K562 treated with DMSO at 1 percent for 12 hours (cell line): ENCODE results near the gene TMCO1. TPM values are rescaled to one million over a fixed set of nuclear protein-coding genes. Genes with fewer than 3 reads are reported as not detected.

Source experiments
- total RNA-seq: library from RNA; unstranded; fragments of 300-600 nt; gene quantifications from 2 replicates; pipeline ENCODE4 v1.2.3, GENCODE V29; 2022; ENCODE audit not compliant: insufficient read depth

The TMCO1 gene
- 101 and 117 TPM in 2 replicates for total RNA-seq

GRCh38 chr1:165768513-165769394 is at the start of gene TMCO1:
Gene TMCO1 (minus strand): TSS chr1:165768868. CDS start chr1:165768751, 117 bp downstream.

GRCh38 chr1:165697881-165698760 is 70.5 kb downstream of the TMCO1 start, which contains the start of gene ALDH9A1:
Gene ALDH9A1 (minus strand): TSS chr1:165698562. CDS start chr1:165698558, 4 bp downstream.

Other genes starting within 250 kb of the TMCO1 start
- not detected in 2 replicates for gene LRRC52, start 224.9 kb downstream of the TMCO1 start, total RNA-seq
- 113 and 134 TPM in 2 replicates for gene MGST3, start 137.6 kb downstream of the TMCO1 start, total RNA-seq
- 37.8 and 42.9 TPM in 2 replicates for gene ALDH9A1, start 70.3 kb downstream of the TMCO1 start, total RNA-seq
- 29.7 and 49.5 TPM in 2 replicates for gene UCK2, start 58.7 kb upstream of the TMCO1 start, total RNA-seq